HTR-8/SVneo (cell line): ENCODE results near the gene PRPF19.

ENCODE experiments used
- DNase-seq: peaks from one replicate; pipeline ENCODE4 v3.0.0; 2011; ENCODE audit warnings: low spot score, mixed read lengths; ENCODE audit not compliant: insufficient read length
- FAIRE-seq: peaks from 2 replicates; lab custom pipeline; 2011; peaks lifted over from hg19 to GRCh38; lab: Jason Lieb, UNC

The PRPF19 gene

DNA sequence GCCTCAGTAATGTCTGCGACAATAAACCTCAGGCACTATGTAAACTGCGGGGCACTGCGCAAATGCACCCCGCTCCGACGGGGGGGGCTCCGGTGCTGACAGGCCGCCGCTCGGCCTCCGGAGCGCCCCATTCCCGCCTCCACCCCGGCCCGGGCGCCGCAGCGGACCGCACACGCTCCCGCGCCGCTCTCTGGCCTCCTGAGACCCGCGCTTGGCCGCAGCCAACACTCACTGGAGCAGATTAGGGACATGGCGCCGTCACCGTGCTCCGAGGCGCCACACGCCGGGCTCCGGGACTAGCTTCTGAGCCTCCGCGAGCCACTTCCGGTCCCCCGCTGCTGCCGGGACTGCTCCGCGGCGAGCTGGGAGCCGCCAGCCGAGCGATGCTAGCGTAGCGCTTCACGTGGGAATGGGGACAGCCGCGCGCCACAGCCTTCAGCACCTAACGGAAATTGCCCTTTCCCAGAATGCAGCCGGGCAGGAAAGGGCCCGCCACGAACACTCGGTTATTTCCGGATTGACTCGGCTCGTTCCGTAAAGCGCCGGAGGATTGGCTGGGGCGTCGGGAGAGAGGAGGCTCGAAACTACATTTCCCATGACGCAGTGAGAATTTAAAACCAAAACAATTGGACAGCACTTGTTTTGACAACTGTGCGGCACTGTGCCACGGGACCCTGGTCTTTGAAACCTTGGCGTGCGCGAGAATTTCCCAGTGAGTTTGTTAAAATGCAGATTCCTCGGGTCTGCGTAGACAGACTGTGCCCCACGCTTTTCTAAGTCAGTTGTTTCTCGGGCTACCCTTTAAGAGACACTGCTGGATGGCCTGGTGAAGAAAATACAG, at the start of gene PRPF19:
Gene PRPF19 (minus strand): TSS at position 454 of the 841 bp plus-strand sequence. CDS start 203 bp downstream, at position 251.
- FAIRE-seq: no peak
- peak; percentile 87 for DNase-seq

DNA sequence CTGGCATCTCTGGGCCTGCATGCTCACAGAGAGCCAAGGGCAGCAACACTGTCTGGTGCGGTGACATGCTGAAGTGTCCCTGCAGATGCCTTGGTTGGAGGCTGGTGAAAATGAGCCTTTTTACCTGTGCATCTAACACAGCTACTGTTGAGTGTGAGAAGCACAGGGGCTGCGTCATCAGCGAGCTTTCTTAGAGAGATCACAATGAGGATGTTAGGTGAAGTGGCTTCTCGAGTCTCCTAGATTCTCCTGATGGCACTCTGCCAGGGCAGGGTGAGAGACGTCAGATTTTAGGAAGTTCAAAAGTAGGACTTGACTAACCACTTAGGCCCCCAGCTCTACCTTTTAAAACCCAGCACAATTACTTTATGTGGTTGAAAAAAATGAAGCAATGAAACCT, 49.2 kb upstream of the PRPF19 start:
- no peak for FAIRE-seq
- DNase-seq: no peak

- no peak for DNase-seq
- no peak for FAIRE-seq
Measured at GRCh38 chr11:60954421-60954820, 48.0 kb upstream of the PRPF19 start.

GRCh38 chr11:60953781-60954180, 47.4 kb upstream of the PRPF19 start:
- FAIRE-seq (no peak), DNase-seq (no peak)

DNA sequence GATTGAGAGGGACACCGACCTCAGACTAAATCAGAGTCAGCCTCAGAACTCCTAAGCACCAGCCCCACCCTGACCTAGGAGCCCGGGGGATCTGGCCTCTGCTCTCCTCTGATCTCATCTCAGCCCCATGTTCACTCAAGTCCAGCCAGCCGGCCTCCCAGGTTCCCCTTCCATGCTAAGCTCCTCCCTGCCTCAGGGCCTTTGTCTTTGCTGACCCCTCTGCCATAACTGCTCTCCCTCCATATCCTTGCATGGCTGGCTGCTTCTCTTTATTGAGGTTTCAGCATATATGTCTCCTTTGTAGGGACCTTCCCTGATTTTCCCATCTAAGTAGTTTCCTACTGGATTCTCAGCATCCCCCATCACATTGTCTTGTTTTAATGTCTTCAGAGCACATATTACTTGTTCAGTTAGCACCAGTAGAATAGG, 46.4 kb upstream of the PRPF19 start:
- FAIRE-seq (no peak), DNase-seq (no peak)

GRCh38 chr11:60951904-60952741, 45.7 kb upstream of the PRPF19 start, which contains the start of gene SLC15A3:
SLC15A3 (minus strand) TSS chr11:60952176; CDS start chr11:60951551, 625 bp downstream.
- FAIRE-seq: no peak
- DNase-seq: no peak

GRCh38 chr11:60951606-60951903, 45.2 kb upstream of the PRPF19 start:
- DNase-seq: no peak
- no peak for FAIRE-seq

GRCh38 chr11:60950933-60951605, 44.7 kb upstream of the PRPF19 start:
- FAIRE-seq (no peak), DNase-seq (no peak)

DNA sequence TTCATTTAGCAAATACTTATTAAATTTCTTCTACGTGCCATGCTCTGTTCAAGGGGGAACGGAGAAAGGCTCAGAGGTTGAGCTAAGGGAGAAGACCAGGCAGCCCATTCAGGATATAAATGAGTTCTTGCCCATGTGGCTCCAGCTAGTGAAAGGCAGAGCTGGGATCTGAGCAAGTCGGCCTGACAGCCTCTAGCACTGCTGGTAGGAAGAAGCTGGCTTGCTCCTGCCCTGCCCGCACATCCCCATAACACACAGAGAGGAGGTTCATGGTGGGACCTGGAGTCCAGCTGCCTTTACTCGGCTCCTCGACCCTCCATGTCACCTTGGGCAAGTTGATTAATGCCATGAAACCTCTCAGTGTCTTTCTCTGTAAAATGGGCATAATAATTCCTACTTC, 43.6 kb upstream of the PRPF19 start:
- DNase-seq (no peak), FAIRE-seq (no peak)

DNA sequence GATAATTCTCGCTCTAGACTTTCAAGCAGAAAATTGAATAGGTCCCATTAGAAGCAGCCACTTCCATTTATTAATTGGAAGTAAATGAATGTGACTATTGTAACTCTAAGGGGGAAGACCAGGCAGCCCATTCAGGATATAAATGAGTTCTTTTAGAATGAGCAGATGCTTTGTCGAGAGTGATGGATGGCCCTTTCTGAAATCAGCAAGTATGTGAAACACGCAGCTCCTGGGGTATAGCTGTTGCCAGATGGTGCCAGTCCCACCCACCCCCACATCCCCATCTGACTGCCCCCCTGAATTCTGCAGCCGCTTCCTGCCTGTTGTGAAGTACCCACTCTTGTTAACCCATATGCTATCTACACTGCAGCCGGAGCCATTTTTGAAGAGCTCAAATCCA, 41.9 kb upstream of the PRPF19 start:
- FAIRE-seq (no peak), DNase-seq (no peak)

- DNase-seq: no peak
- no peak for FAIRE-seq
Measured at GRCh38 chr11:60947700-60948099, 41.3 kb upstream of the PRPF19 start.

- FAIRE-seq (no peak), DNase-seq (no peak)
Measured at GRCh38 chr11:60946601-60947264, 40.3 kb upstream of the PRPF19 start.

- DNase-seq: no peak
- FAIRE-seq: no peak
Measured at GRCh38 chr11:60945295-60945667, 38.9 kb upstream of the PRPF19 start.

DNA sequence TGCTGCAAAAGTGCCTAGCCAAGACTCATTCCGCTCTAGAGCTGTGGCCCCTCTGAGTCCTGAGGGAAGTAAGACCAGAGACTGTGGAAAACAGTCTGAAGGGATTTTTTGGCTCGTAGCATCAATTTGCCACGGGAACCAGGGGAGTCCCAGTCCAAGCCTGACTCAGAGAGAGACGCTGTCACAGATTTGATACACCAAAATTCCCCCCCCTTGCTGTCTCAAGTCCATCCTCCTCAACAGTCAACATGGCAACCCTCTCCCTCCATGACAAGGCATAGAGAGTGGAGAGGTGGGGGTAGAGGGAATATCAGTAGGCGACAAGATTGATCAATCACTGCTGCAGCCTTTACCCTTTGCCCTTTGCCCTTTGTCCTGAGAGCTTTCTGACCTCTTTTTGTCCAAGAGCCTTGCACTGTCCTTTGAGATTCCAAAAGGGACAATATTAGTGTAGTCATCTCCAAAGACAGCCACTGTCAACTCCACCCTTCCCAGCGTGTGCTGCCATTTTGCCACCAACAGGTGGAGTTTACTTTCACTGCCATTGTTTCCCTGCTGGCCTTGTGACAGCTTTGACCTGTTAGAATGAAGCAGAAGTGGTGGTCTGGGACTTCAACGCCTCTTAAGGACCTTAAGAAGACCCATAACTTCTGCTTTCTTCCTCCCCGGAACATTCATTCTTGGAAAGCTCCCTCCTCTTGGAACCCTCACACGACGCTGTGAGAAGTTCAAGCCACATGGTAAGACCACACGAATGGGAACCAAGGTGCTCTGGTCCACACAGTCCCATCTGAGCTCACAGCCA, 38.3 kb upstream of the PRPF19 start:
- FAIRE-seq: no peak
- DNase-seq: no peak

GRCh38 chr11:60942970-60943565, 36.7 kb upstream of the PRPF19 start:
- FAIRE-seq (no peak), DNase-seq (no peak)

- DNase-seq: no peak
- FAIRE-seq: no peak
Measured at GRCh38 chr11:60942219-60942618, 35.8 kb upstream of the PRPF19 start.

GRCh38 chr11:60941371-60942119, 35.2 kb upstream of the PRPF19 start:
- FAIRE-seq: no peak
- no peak for DNase-seq

- DNase-seq: no peak
- no peak for FAIRE-seq
Measured at GRCh38 chr11:60939855-60940254, 33.5 kb upstream of the PRPF19 start.
